ENCODE results near the gene LRRK2. TPM values are rescaled to one million over a fixed set of nuclear protein-coding genes. Genes with fewer than 3 reads are reported as not detected.

LRRK2 gene
- total and polyA plus RNA-seq, 2 of the 8 experiments (the other 6 are each of a cell fraction or from before 2014, with no cell fraction given), result 0.06 to 0.13 TPM

- Histone ChIP-seq H2AK5ac (ENCODE audit: low read depth, low read length) (no peak overlapping the region), H3K79me1 (ENCODE audit: low read depth, low read length) (no peaks in the 10 kb centered on the region), H2BK15ac (ENCODE audit: low read length) (no peak overlapping the region), H3K18ac (ENCODE audit: extremely low read depth, low read length) (no peak overlapping the region), H3K23me2 (ENCODE audit: low read depth, low read length) (no peaks in the 10 kb centered on the region), H3K4me1 (replicated peaks in 1 of 4; ENCODE audit: control insufficient read depth in 3 of 4, insufficient read depth in 4 of 4, low read length in 3 of 4) (no peaks in the 10 kb centered on the region), H3K56ac (replicated peaks; ENCODE audit: insufficient read length, low read depth, low read length) (no peak overlapping the region), H3K27ac (ENCODE audit: low read depth, low read length) (no peak overlapping the region), H3K27me3 (replicated peaks in 1 of 4; ENCODE audit: control insufficient read depth in 3 of 4, extremely low read depth in 1 of 4, insufficient read depth in 3 of 4, low read length in 3 of 4) (no peaks in the 10 kb centered on the region), H4K20me1 (replicated peaks in 1 of 2; ENCODE audit: control insufficient read depth in 1 of 2, insufficient read depth in 2 of 2, low read length in 2 of 2) (no peaks in the 10 kb centered on the region), H3K9me3 (ENCODE audit: insufficient read depth in 2 of 2, low read depth in 1 of 2, low read length in 1 of 2) (no peaks in the 10 kb centered on the region), H3K36me3 (ENCODE audit: control insufficient read depth in 2 of 4, insufficient read depth in 4 of 4, low read length in 3 of 4) (no peaks in the 10 kb centered on the region), H2BK12ac (ENCODE audit: low read depth, low read length) (no peak overlapping the region), H3K23ac (ENCODE audit: insufficient read length) (no peak overlapping the region), H3K9ac (replicated peaks in 1 of 4; ENCODE audit: extremely low read depth in 1 of 4, low read depth in 3 of 4, low read length in 3 of 4) (no peak overlapping the region), H2BK5ac (ENCODE audit: low read depth, low read length) (no peak overlapping the region), H4K91ac (replicated peaks; ENCODE audit: insufficient read length, low read length) (no peak overlapping the region), H2AFZ (ENCODE audit: low read length) (no peak overlapping the region), H3K4me2 (ENCODE audit: insufficient read depth in 1 of 2, low read depth in 2 of 2, low read length in 2 of 2) (no peak overlapping the region), H4K5ac (ENCODE audit: insufficient read length, low read depth, low read length) (no peak overlapping the region), H3K79me2 (ENCODE audit: control insufficient read depth in 1 of 2, insufficient read depth in 2 of 2, low read length in 2 of 2) (no peaks in the 10 kb centered on the region), H2BK120ac (replicated peaks; ENCODE audit: low read depth, low read length) (no peak overlapping the region), H3K4me3 (ENCODE audit: extremely low read depth in 1 of 4, insufficient read depth in 2 of 4, low read depth in 3 of 4, low read length in 4 of 4) (no peak overlapping the region), H3K14ac (ENCODE audit: insufficient read length) (no peak overlapping the region), H4K8ac (ENCODE audit: extremely low read depth, insufficient read depth, low read length) (no peak overlapping the region), H2BK20ac (ENCODE audit: low read length) (no peak overlapping the region), H3K4ac (replicated peaks; ENCODE audit: insufficient read length, low read depth, low read length) (no peak overlapping the region)
- DNase-seq (ENCODE audit: low read depth in 1 of 2, low spot score in 2 of 2) (no peak), FAIRE-seq (no peak)
- no CpG with 5 or more reads among the region's 1 CpG for WGBS, 2 experiments (ENCODE audit: extremely low coverage in 1 of 2, insufficient coverage in 1 of 2, insufficient read length in 1 of 2, insufficient replicate concordance in 2 of 2, low coverage in 1 of 2, low lambda C conversion rate in 2 of 2, missing lambda C conversion rate in 1 of 2)
- CTCF ChIA-PET (ENCODE audit: partially characterized antibody), result interaction anchor here (1.1 kb wide), 1 partner anchor 32 kb away, joined by 3 read pairs; no protein-coding TSS in a partner anchor
- POLR2A ChIA-PET (ENCODE audit: partially characterized antibody), result no interaction called here
- TF ChIP-seq CEBPB (IDR thresholded peaks at IDR 0.05; ENCODE audit: low read depth, low read length) (no peak), SUZ12 (IDR thresholded peaks at IDR 0.05; ENCODE audit: low read length) (no peak)
Measured at GRCh38 chr12:40281791-40282364, 57.1 kb downstream of the LRRK2 start.
